GM18951 (cell line): ENCODE results near the gene FTCDNL1.

Experiments used
- POLR2A ChIP-seq: IDR thresholded peaks from 4 replicates; pipeline ENCODE4 v1.6.1; 2011; ENCODE audit warnings: mild to moderate bottlenecking; ENCODE audit not compliant: insufficient read length, insufficient read depth; ENCODE audit errors: extremely low read depth
- in situ Hi-C: fragments of 300-500 bp; cut with MboI; formaldehyde crosslinking; loops from one replicate; pipeline ENCODE4 v1.12.0; 2022; ENCODE audit warnings: low sequenced_read_pairs, mixed read lengths, inconsistent platforms; ENCODE audit not compliant: unreplicated experiment

FTCDNL1 gene

DNA sequence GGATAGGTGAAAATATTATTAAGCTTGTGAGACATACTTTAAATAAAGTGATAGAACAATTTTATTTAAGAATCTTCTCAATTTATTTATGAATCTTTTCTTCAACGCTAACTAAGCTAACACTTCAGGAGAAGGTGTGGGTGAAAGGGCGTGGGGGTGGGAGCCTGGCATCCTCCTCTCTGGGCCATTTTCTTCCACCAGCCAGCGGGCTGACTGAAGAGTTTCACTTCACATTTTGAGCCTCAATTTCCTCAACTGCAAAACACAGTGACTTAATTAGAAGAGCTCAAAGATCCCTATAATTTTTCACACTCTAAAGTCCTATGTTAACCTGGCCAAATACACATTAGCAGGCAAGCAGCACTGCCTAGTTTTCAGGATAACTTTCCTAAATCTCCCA is 94.8 kb downstream of the FTCDNL1 start:
- in situ Hi-C loops = no loop called here
- TF ChIP-seq POLR2A = no peak

DNA sequence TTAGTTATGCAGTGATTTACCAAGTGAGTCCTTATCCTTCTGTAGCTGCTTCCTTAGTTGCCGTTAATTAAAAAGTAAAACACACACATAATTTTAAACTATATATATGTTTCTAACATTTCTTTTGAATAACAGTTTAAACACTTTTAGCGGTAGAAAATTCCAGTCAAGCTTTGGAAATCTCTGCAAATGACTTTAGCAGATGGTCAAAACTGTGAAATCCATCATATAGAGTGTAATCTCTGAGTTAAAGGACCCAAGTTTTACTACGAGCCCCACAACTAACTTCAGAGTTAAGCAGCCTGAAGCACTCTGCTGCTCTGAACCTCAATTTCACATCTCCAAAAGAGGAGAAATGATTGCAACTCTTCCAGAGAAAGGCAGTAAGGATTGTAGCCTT is 96.2 kb downstream of the FTCDNL1 start:
- no peak for TF ChIP-seq POLR2A
- in situ Hi-C loops = no loop called here

DNA sequence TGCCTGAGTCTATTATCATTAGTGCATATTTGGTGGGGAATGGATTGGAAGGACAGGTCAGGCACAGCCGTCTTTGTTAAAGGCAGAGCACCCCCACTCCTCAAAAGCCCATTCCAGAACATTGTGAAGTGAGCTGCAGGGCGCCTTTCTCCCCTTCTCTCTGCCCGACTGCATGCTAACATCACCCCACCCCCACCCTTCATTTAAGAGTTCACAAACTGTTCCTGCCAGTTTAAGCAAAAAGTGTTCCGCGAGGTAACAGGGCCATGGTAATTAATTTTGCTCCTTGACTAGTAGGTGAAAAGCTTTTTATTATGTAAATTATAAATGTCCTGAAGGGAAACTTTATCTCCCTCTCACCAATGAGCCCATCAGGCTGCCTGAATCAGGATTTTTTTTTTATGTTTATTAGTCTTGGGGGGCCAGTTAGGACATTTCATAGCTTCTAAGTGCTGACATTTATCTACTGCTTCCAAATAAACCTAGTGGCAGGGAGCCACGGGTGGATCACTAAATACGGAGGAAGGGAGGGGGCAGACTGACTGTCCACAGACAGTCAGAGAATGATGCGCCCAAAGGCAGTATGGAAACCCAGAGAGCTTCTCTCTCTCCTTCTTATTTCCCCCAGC is 99.4 kb downstream of the FTCDNL1 start:
- in situ Hi-C loops = no loop called here
- TF ChIP-seq POLR2A = no peak

DNA sequence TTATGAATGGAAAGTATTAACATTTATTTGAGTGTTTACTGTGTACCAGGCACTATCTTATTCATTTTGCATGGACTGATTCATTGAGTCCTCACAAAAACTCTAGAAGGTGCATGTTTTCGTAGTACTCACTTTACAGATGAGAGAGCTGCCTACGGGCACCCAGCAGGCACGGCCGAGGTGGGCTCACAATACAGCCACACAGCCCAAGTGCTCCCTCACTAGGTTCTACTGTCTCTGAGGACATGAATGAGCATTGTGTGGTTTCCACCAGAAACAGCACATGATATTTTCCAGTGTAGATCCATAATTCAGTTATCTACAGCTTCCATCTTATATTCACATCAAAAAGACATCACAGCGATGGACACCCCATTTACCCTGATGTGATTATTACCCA is 101.4 kb downstream of the FTCDNL1 start:
- TF ChIP-seq POLR2A = no peak
- in situ Hi-C loops = loop anchor here (25.0 kb wide), 1 partner anchor 1437 kb away; no protein-coding TSS in a partner anchor

DNA sequence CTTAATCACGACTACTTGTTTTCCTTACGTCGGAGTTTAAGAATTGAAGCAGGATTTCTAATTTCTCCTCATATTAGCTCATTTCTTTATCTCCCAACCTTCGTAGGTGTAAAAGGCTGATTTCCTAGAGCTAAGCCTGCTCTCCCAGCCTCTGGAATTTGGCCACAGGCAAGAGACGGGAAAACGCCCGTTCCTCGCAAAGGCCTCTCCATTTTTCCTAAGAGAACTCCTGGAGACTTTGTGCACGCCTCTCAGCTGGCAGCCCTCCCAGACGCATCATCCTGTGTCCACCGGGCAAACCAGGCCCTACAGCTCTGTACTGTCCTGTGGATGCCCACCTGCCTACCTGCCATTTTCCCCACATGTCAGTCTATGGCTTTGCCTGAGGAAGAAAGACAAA is 106.3 kb downstream of the FTCDNL1 start:
- TF ChIP-seq POLR2A = no peak
- in situ Hi-C loops = loop anchor here (25.0 kb wide), 1 partner anchor 1432 kb away; no protein-coding TSS in a partner anchor

DNA sequence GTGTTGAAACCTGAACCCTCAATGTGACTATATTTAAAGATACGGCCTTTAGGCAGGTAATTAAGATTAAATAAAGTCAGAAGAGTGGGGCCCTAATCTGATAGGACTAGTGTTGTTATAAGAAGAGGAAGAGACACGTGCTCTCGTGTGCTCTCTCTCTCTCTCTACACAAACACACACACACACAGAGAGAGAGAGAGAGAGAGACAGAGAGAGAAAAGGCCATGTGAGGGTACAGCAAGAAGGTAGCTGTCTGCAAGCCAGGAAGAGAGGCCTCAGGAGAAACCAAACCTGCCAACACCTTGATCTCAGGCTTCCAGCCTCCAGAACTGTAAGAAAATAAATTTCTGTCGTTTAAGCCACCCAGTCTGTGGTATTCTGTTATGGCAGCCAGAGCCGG is 106.7 kb downstream of the FTCDNL1 start:
- TF ChIP-seq POLR2A = no peak
- in situ Hi-C loops = loop anchor here (25.0 kb wide), 1 partner anchor 1432 kb away; no protein-coding TSS in a partner anchor

DNA sequence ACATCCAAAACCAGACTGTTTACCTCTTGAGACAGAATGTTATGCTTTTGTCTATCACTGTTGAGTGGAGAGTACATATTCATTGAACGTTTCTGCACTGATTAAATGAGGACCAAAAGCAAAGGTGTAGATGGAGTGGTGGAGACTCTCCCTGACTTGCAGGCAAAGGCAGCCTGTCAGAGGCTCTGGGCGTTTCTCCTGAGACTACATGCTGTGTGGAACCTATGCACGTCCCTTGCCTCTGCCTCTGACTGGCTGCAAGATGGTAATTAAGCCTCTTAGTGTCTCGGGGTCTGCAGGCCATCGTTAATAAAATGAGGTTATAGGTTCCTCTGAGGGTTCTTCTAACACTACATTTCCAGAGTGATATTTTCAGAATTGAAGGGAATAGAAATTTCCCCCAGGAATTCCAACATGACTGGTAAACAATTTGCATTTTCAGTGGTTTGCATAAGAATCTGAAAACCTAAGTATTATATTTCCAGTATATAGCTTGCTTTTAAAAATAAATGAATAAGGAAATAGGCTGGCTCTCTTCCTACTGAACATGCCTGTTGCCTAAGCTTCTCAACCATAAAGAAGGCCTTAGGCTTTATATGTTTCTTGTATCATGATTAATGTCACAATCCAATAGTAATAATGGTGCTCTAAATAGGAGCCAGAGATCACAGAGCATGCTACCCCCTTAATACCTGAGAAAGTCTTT is 107.4 kb downstream of the FTCDNL1 start:
- in situ Hi-C loops = loop anchor here (25.0 kb wide), 1 partner anchor 1431 kb away; no protein-coding TSS in a partner anchor
- no peak for TF ChIP-seq POLR2A

DNA sequence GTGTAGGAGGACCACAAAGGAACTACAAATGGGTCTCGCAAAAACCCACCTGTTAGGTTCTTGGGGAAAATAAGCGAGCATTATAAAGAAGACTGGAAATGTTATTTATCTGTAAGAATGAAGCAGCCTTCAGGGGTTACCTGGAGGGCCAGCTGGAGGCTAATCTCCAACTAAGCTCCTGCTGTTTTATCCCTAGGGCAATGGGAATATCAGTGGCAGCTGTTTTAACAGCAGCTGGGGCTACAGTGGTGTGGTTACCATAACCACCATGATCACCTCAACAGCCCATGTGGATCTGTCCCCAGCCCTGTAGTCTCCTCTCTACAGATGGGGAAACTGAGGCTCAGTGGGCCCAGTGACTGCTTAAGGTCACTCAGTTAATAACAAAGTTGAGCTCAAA is 108.1 kb downstream of the FTCDNL1 start:
- in situ Hi-C loops = loop anchor here (25.0 kb wide), 1 partner anchor 1431 kb away; no protein-coding TSS in a partner anchor
- no peak for TF ChIP-seq POLR2A

DNA sequence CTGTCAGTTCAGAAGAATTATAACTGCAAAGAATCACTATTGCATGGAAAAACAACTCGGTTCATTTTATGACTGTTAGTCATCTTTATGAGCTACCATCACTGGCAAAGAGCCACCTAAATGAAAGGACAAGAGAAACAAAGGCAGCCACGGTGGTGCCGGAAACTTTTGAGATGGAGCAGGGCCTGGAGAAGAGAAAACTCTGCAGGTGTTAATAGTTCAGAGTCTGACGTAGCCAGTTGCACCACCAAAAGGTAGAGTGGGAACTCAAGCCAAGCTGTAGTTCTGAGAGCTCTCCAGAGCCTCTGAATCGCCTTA is 110.9 kb downstream of the FTCDNL1 start:
- no peak for TF ChIP-seq POLR2A
- in situ Hi-C loops = loop anchor here (25.0 kb wide), 1 partner anchor 1428 kb away; no protein-coding TSS in a partner anchor

DNA sequence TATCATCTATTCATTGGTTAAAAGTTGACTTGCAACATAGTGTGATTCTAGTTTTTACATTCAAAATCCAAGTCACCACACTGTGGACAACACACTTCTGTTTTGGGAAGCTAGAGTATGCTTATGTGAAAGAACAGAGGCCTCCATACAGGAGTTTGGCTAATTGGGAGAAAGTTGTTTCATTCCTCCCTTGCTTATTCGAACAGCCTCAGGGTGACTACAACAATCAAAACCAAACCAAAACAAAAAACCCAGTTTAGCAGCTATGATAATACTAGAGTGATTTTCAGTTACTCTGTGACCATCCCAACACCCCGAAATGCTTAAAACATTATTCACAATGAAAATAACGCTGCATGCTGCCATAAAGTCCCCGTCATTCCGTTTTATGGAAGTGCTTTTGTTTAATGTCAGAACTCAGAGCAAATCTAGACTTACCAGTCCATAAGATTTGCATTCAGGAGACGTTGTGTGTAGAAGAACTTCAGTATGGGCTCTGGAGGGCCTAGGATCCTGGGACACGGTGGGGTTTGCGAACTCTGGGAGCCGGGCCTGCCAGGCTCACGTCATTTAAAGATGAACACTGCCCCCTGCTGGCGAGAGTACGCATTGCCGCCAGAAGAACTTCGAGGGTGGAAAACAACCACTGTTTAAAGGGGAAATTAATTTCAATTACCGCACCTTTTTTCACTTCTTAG is 111.4 kb downstream of the FTCDNL1 start:
- in situ Hi-C loops = loop anchor here (25.0 kb wide), 1 partner anchor 1427 kb away; no protein-coding TSS in a partner anchor
- TF ChIP-seq POLR2A = no peak

DNA sequence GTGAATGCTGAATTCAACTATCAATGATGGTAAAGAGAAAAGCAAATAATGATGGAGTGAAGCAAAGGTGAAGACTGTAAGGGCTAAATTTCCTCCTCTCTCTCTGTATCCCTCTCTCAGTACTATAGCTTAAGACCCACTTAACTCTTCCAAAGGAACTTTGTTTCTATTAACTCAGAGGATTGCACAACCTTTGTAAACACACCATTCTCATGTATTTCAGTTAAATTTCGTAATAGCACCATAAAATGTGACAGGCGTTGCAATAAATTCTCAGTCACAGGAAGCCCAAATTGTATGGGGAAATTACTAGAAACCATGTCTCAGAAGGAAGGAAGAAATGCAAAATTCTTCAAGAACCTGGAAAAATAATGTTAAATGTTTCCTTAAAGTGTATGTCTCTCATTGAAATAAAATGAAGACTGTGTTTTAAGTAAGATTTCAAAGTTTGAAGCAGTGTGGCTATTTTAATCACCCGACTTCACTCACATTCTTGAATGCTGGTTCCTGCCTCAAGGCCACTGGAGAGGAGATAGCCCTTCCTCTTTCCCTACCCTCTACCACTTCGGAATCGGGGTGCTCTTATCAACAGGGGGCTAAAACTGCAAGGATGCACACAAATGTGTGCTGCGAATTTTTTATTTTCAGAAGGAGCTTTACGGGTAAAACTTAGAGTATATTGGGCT is 112.1 kb downstream of the FTCDNL1 start:
- TF ChIP-seq POLR2A = no peak
- in situ Hi-C loops = loop anchor here (25.0 kb wide), 1 partner anchor 1427 kb away; no protein-coding TSS in a partner anchor

DNA sequence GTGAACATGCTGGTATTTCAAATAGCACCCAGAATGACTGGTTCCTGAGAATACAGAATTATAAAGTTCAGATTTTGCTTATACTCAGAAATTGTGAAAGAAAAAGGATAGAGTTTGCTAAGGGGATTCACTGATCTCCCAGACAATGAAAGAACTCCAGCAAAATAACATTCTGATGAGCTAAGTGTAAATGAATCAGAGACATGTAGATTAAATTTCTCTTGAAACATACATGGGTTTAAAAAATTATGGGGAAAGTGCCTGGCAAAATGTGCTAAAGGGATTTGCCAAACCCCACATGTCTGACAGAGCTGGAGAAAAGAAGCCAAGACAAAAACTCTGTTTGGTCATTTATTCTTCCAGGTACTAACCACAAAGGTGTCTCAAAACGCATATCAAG is 116.3 kb downstream of the FTCDNL1 start:
- in situ Hi-C loops = loop anchor here (25.0 kb wide), 1 partner anchor 1422 kb away; no protein-coding TSS in a partner anchor
- no peak for TF ChIP-seq POLR2A

DNA sequence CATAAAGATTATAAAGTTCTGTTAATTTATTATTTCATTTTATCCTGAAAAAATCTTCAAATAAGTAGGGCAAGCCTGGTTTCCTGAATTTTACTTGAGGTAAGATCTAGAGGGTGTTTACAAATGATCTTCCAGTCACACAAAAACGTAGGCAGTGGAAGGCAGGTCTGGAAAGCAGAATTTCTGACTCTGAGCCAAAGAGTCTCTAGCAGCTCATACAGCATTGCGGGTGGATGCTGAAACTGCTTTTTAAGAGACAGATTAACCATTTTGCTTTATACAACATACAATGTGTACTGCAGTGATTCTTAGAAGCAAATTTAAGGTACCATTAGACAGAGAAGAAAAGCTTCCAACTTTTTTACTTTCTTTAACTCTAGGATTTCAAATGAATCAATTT is 117.0 kb downstream of the FTCDNL1 start:
- no peak for TF ChIP-seq POLR2A
- in situ Hi-C loops = loop anchor here (25.0 kb wide), 1 partner anchor 1422 kb away; no protein-coding TSS in a partner anchor

DNA sequence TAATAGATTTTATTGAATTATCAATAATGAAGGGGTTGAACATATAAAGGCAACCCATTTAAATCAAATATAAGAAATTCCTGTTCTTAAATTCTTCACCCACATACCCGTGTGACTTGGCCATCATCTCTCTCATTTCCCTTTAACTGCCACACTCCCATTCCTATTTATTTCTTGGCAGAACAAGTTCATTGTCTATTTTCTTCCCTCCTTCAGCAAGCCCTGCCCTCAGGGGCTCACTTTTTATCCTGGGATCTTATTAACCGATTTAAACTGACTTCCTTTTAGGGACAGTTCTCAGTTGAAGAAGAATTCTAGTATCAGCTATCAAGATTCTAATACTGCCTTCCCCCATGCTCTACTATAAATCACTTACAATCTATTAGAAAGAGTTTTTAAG is 123.2 kb downstream of the FTCDNL1 start:
- in situ Hi-C loops = loop anchor here (25.0 kb wide), 1 partner anchor 1416 kb away; no protein-coding TSS in a partner anchor
- TF ChIP-seq POLR2A = no peak
